ENCODE results near the gene NPDC1. TPM values are rescaled to one million over a fixed set of nuclear protein-coding genes. Genes with fewer than 3 reads are reported as not detected.
A peak's percentile ranks its signal among the peaks of the same experiment; 100 is the strongest.

Gene NPDC1
- total and polyA plus RNA-seq, 7 donors = 21.4 to 118 (median 60.7) TPM

- peak overlapping the region in 2 of 4 donors; percentile 3 to 61 for H3K27ac ChIP-seq
- WGBS, 2 donors = 17 to 25% methylated on average over 19 of the region's 19 CpGs
- intact Hi-C loops (cut with DNase I) = loop anchor here (2.0 to 5.0 kb wide), 2 partner anchors 38 to 84 kb away; partner anchors contain the start of genes C8G and FBXW5
- H3K4me1 ChIP-seq = peaks cover 0 to 36% (median 35%) of the 10 kb centered on the region in 4 donors
- no peaks in the 10 kb centered on the region for H3K36me3 ChIP-seq
- no peaks in the 10 kb centered on the region for H3K9me3 ChIP-seq
- H3K4me3 ChIP-seq = peak overlapping the region in 3 of 4 donors; percentile 59 to 67 (median 63)
- TF ChIP-seq CTCF (IDR thresholded peaks at IDR 0.05) (peak; percentile 68 to 93 (median 86)), EP300 (IDR thresholded peaks at IDR 0.05) (no peak)
- H3K27me3 ChIP-seq = peaks cover 0 to under 1% (median 0%) of the 10 kb centered on the region in 3 donors
- DNase-seq = peak; percentile 84
These were observed 16.7 kb downstream of the NPDC1 start for GRCh38 chr9:137029058-137029936.

- Histone ChIP-seq H3K36me3 (no peaks in the 10 kb centered on the region), H3K9me3 (no peaks in the 10 kb centered on the region), H3K4me1 (peaks cover 0 to 36% (median 35%) of the 10 kb centered on the region in 4 donors), H3K27ac (peak overlapping the region; percentile 61 to 73 (median 62)), H3K27me3 (no peaks in the 10 kb centered on the region), H3K4me3 (peak overlapping the region; percentile 44 to 67 (median 61))
- intact Hi-C loops (cut with DNase I) = loop anchor here (2.0 to 5.0 kb wide), 2 partner anchors 39 to 84 kb away; partner anchors contain the start of genes C8G and FBXW5
- no peak for DNase-seq
- WGBS, 2 donors = 0% methylated on average over 98 of the region's 98 CpGs
- TF ChIP-seq POLR2AphosphoS5 (IDR thresholded peaks at IDR 0.05) (no peak), POLR2A (IDR thresholded peaks at IDR 0.05) (no peak), EP300 (IDR thresholded peaks at IDR 0.05) (no peak), CTCF (IDR thresholded peaks at IDR 0.05) (no peak)
These were observed 17.5 kb downstream of the NPDC1 start for GRCh38 chr9:137028263-137029057.

GRCh38 chr9:137027369-137028262, 18.4 kb downstream of the NPDC1 start, which contains the start of gene ABCA2:
Gene ABCA2 (minus strand): TSS chr9:137028237. CDS start chr9:137028140, 97 bp downstream.
- intact Hi-C loops (cut with DNase I) = loop anchor here (2.0 to 5.0 kb wide), 3 partner anchors 31 to 83 kb away; partner anchors contain the start of genes C8G, CLIC3 and FBXW5
- TF ChIP-seq EP300 (IDR thresholded peaks at IDR 0.05) (no peak), POLR2AphosphoS5 (IDR thresholded peaks at IDR 0.05) (no peak), POLR2A (IDR thresholded peaks at IDR 0.05) (no peak), CTCF (IDR thresholded peaks at IDR 0.05) (no peak)
- H3K36me3 ChIP-seq = no peaks in the 10 kb centered on the region
- WGBS, 2 donors = 3 to 5% methylated on average over 95 of the region's 95 CpGs
- peaks cover 0 to 36% (median 35%) of the 10 kb centered on the region in 4 donors for H3K4me1 ChIP-seq
- H3K4me3 ChIP-seq = peak within 1 kb of the TSS; percentile 44 to 67 (median 61)
- H3K27me3 ChIP-seq = no peaks in the 10 kb centered on the region
- DNase-seq = no peak
- peak within 1 kb of the TSS; percentile 61 to 73 (median 62) for H3K27ac ChIP-seq
- no peaks in the 10 kb centered on the region for H3K9me3 ChIP-seq

- Histone ChIP-seq H3K36me3 (no peaks in the 10 kb centered on the region), H3K27me3 (no peaks in the 10 kb centered on the region), H3K4me3 (peak overlapping the region in 1 of 4 donors; percentile 59), H3K9me3 (no peaks in the 10 kb centered on the region), H3K4me1 (peaks cover 0 to 36% (median 35%) of the 10 kb centered on the region in 4 donors), H3K27ac (peak overlapping the region in 3 of 4 donors; percentile 36 to 60 (median 59))
- TF ChIP-seq POLR2AphosphoS5 (IDR thresholded peaks at IDR 0.05) (no peak), CTCF (IDR thresholded peaks at IDR 0.05) (no peak), POLR2A (IDR thresholded peaks at IDR 0.05) (no peak), EP300 (IDR thresholded peaks at IDR 0.05) (no peak)
- intact Hi-C loops (cut with DNase I) = loop anchor here (2.0 to 5.0 kb wide), 2 partner anchors 30 to 40 kb away; partner anchors contain the start of gene CLIC3
- WGBS, 2 donors = 55 to 73% methylated on average over 4 of the region's 4 CpGs
- DNase-seq = no peak
These were observed 19.1 kb downstream of the NPDC1 start for GRCh38 chr9:137026828-137027227.

Measured in sigmoid colon (tissue), 7 donors.